ENCODE results near the gene AGRN. TPM values are rescaled to one million over a fixed set of nuclear protein-coding genes. Genes with fewer than 3 reads are reported as not detected.
"Not testable (repeated sequence)": the region's sequence is repeated elsewhere in the genome, so short reads cannot be mapped to it uniquely, and the experiment has no call there.

The AGRN gene
- total and polyA plus RNA-seq, 8 donors, result 3.5 to 459 (median 50.5) TPM

GRCh38 chr1:1004420-1004779 is 15.5 kb upstream of the AGRN start:
- Histone ChIP-seq H3K4me1 (peaks cover 39 to 52% (median 49%) of the 10 kb centered on the region in 4 donors), H3K27ac (no peak overlapping the region), H3K36me3 (no peaks in the 10 kb centered on the region), H3K27me3 (peaks cover 0 to 69% (median 20%) of the 10 kb centered on the region in 3 donors), H3K9me3 (no peaks in the 10 kb centered on the region), H3K4me3 (no peak overlapping the region)
- TF ChIP-seq POLR2AphosphoS5 (IDR thresholded peaks at IDR 0.05) (no peak), POLR2A (IDR thresholded peaks at IDR 0.05) (no peak), EP300 (IDR thresholded peaks at IDR 0.05) (no peak), CTCF (IDR thresholded peaks at IDR 0.05) (no peak)
- no peak for DNase-seq
- WGBS, 5 donors, result 48 to 76% (median 69%) methylated on average over 6 to 7 of the region's 7 CpGs
- intact Hi-C loops (cut with DNase I; ENCODE audit: low total_unique reads), result no loop called here

GRCh38 chr1:1004780-1005697 is 14.9 kb upstream of the AGRN start:
- no peak overlapping the region for H3K4me3 ChIP-seq
- peaks cover 32 to 47% (median 43%) of the 10 kb centered on the region in 4 donors for H3K4me1 ChIP-seq
- H3K9me3 ChIP-seq, result no peaks in the 10 kb centered on the region
- DNase-seq, result peak; percentile 81 to 83
- H3K27me3 ChIP-seq, result peaks cover 0 to 62% (median 16%) of the 10 kb centered on the region in 3 donors
- TF ChIP-seq POLR2AphosphoS5 (IDR thresholded peaks at IDR 0.05), result peak in 1 of 3 donors; percentile 19
- no peak for TF ChIP-seq EP300 (IDR thresholded peaks at IDR 0.05)
- H3K36me3 ChIP-seq, result no peaks in the 10 kb centered on the region
- H3K27ac ChIP-seq, result peak overlapping the region in 2 of 5 donors; percentile 20 to 59
- WGBS, 5 donors, result 17 to 31% (median 24%) methylated on average over 16 to 21 of the region's 21 CpGs
- intact Hi-C loops (cut with DNase I; ENCODE audit: low total_unique reads), result no loop called here

- H3K27me3 ChIP-seq, result peaks cover 0 to 54% (median 9%) of the 10 kb centered on the region in 3 donors
- peaks cover 28 to 39% (median 35%) of the 10 kb centered on the region in 4 donors for H3K4me1 ChIP-seq
- TF ChIP-seq POLR2A (IDR thresholded peaks at IDR 0.05) (no peak), EP300 (IDR thresholded peaks at IDR 0.05) (no peak), CTCF (IDR thresholded peaks at IDR 0.05) (no peak), POLR2AphosphoS5 (IDR thresholded peaks at IDR 0.05) (no peak)
- H3K36me3 ChIP-seq, result no peaks in the 10 kb centered on the region
- peak in 1 of 2 donors; percentile 21 for DNase-seq
- peak overlapping the region in 1 of 5 donors; percentile 59 for H3K27ac ChIP-seq
- intact Hi-C loops (cut with DNase I; ENCODE audit: low total_unique reads), result no loop called here
- WGBS, 5 donors, result 51 to 81% (median 58%) methylated on average over 7 to 23 of the region's 23 CpGs
- H3K9me3 ChIP-seq, result no peaks in the 10 kb centered on the region
- no peak overlapping the region for H3K4me3 ChIP-seq
Measured at GRCh38 chr1:1005774-1006304, 14.1 kb upstream of the AGRN start.

- DNase-seq, result peak; percentile 57 to 76
- H3K36me3 ChIP-seq, result no peaks in the 10 kb centered on the region
- no peak for TF ChIP-seq CTCF (IDR thresholded peaks at IDR 0.05)
- TF ChIP-seq EP300 (IDR thresholded peaks at IDR 0.05), result no peak
- TF ChIP-seq POLR2A (IDR thresholded peaks at IDR 0.05), result no peak
- TF ChIP-seq POLR2AphosphoS5 (IDR thresholded peaks at IDR 0.05), result no peak
- no peaks in the 10 kb centered on the region for H3K9me3 ChIP-seq
- H3K27ac ChIP-seq, result no peak overlapping the region
- H3K27me3 ChIP-seq, result peaks cover 0 to 47% (median 2%) of the 10 kb centered on the region in 3 donors
- H3K4me3 ChIP-seq, result no peak overlapping the region
- H3K4me1 ChIP-seq, result peaks cover 21 to 32% (median 28%) of the 10 kb centered on the region in 4 donors
- 69 to 71% (median 70%) methylated on average over 23 to 37 of the region's 37 CpGs for WGBS, 5 donors
- intact Hi-C loops (cut with DNase I; ENCODE audit: low total_unique reads), result no loop called here
Measured at GRCh38 chr1:1006305-1007159, 13.4 kb upstream of the AGRN start.

GRCh38 chr1:1010131-1010530 is 9.8 kb upstream of the AGRN start:
- WGBS, 5 donors, result 88 to 94% (median 92%) methylated on average over 8 of the region's 8 CpGs
- H3K4me3 ChIP-seq; H3K27ac ChIP-seq; H3K9me3 ChIP-seq; intact Hi-C loops (cut with DNase I; ENCODE audit: low total_unique reads); DNase-seq; H3K36me3 ChIP-seq: not testable (repeated sequence)
- peaks cover 0 to 16% (median 0%) of the 10 kb centered on the region in 3 donors for H3K27me3 ChIP-seq
- H3K4me1 ChIP-seq, result peaks cover 20 to 42% (median 32%) of the 10 kb centered on the region in 4 donors
